HG02943 (cell line): ENCODE measurements around the gene UTP14C.
"Not testable (repeated sequence)": the region's sequence is repeated elsewhere in the genome, so short reads cannot be mapped to it uniquely, and the experiment has no call there.

Experiments used
- ATAC-seq: cut with Tn5 transposase; IDR thresholded peaks from one replicate; pipeline ENCODE4 v1.9.1; 2021; ENCODE audit warnings: mild to moderate bottlenecking, low read depth, moderate library complexity; ENCODE audit not compliant: unreplicated experiment

The UTP14C gene, protein sequence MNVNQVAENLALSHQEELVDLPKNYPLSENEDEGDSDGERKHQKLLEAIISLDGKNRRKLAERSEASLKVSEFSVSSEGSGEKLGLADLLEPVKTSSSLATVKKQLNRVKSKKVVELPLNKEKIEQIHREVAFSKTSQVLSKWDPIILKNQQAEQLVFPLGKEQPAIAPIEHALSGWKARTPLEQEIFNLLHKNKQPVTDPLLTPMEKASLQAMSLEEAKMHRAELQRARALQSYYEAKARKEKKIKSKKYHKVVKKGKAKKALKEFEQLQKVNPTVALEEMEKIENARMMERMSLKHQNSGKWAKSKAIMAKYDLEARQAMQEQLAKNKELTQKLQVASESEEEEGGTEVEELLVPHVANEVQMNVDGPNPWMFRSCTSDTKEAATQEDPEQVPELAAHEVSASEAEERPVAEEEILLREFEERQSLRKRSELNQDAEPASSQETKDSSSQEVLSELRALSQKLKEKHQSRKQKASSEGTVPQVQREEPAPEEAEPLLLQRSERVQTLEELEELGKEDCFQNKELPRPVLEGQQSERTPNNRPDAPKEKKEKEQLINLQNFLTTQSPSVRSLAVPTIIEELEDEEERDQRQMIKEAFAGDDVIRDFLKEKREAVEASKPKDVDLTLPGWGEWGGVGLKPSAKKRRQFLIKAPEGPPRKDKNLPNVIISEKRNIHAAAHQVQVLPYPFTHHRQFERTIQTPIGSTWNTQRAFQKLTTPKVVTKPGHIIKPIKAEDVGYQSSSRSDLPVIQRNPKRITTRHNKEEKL

GRCh38 chr13:52024481-52024880, at the start of gene UTP14C:
Gene UTP14C (plus strand): TSS chr13:52024691. CDS start chr13:52028805, 4,114 bp downstream.
- ATAC-seq: no peak

DNA sequence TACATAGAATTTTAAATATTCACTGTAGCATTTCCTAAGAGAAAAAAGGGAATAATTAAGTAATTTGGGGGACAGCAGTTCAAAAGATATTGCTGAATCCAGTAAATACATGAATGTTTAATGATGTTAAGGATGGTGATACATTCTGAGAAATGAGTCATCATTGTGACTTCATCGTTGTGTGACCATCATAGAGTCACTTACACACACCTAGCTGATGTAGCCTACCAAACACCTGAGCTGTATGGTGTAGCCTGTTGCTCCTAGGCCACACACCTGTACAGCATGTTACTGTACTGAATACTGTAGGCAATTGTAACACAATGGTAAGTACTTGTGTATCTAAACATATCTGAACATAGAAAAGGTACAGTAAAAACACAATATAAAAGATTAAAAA, 48.1 kb upstream of the UTP14C start:
- no peak for ATAC-seq

GRCh38 chr13:51976890-51977289, 47.6 kb upstream of the UTP14C start:
- ATAC-seq: no peak

GRCh38 chr13:51977625-51978024, 46.9 kb upstream of the UTP14C start:
- no peak for ATAC-seq

DNA sequence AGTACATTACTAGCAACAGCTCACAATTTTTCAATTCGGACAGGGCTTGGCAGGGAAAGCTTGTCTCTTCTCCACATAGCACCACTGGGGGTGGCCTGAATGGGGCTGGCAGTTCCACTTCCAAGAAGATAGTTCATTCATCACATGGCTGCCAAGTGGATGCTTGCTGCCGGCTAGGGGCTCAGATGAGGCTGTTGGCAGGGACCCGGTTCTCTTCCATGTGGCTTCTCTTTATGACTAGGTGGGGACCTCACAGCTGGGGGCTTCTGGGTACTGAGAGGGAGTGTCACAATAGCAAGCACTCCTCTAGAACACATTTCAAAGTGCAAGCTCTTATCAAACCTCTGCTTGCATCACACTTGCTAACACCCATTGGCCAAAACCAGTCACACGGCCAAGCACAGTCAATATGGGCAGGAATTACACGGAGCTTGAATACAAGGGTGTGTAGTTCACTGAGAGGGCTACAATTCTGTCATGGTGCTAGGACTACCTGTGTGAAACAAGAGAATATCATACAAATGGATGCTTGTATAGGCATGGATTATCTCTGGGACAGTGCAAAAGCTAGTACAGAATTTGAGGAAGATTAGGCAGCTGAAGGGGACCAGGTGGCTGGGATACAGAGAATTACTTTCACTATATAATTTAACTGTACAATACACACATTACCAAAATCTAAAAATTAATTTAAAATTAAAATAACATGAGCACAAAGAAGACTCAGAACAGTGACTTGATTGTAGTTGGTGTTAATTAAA, 45.5 kb upstream of the UTP14C start:
- ATAC-seq: no peak

GRCh38 chr13:51980908-51981307, 43.6 kb upstream of the UTP14C start:
- ATAC-seq: no peak

DNA sequence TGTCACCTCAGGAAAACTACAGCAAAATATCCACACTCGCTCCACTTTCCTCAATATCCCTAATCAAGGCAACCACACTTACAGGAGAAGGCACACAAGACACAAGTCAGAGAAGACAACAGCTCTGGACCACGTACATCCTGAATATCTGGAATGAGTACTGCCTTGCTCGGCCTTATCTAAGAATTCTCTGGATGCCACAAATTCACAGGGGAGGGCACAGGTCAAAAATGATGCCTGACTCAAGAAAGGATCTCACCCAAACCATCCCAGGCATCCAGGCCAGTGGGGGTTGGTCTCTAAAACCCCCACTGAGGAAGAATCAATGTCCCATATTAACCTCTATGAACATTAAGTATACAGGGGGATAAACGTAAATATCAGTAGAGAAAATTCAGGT, 43.1 kb upstream of the UTP14C start:
- ATAC-seq: no peak

DNA sequence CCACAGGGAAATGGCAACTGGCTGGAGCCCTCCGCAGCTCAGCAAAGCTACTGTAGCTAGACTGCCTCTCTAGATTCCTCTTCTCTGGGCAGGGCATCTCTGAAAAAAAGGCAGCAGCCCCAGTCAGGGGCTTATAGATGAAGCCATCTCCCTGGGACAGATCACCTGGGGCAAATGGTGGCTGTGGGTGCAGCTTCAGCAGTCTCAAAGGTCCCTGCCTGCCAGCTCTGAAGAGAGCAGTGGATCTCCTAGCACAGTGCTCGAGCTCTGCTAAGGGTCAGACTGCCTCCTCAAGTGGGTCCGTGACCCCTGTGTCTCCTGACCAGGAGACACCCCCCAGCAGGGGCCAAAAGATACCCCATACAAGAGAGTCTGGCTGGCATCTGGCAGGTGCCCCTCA, 41.2 kb upstream of the UTP14C start:
- not testable (repeated sequence) for ATAC-seq

- ATAC-seq: not testable (repeated sequence)
These were observed 39.6 kb upstream of the UTP14C start for GRCh38 chr13:51984904-51985303.

DNA sequence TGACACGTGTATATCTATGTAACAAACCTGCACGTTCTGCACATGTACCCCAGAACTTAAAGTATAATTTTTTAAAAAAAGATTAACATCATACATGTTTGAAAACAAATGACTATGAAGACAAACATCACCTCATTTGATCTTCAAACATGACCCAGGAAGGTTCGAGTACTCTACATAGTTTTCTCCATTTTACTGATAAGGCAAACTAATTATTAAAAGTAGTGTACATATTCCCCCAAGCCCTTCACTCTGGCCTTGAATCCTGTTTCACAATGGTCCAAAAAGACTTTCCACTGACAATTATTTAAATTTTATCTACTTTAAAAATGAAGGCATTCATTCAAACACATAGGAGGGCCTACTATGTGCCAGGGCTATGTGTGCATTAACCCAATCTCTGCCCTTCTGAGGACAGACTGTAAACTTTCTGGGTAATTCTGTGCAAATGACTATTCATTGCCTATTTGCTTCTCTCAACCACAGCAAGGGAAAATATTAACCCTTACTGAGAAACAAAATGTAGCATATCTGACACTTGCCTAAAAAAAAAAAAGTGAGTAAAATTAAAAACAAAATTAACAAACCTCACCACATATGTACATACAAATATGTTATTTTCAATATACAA, 35.4 kb upstream of the UTP14C start:
- ATAC-seq: no peak

- no peak for ATAC-seq
These were observed 30.8 kb upstream of the UTP14C start for GRCh38 chr13:51993713-51994112.

GRCh38 chr13:51995677-51996551, 28.6 kb upstream of the UTP14C start:
- ATAC-seq: no peak

GRCh38 chr13:51996641-51997040, 27.9 kb upstream of the UTP14C start:
- no peak for ATAC-seq

GRCh38 chr13:51997186-51997585, 27.3 kb upstream of the UTP14C start:
- ATAC-seq: no peak

DNA sequence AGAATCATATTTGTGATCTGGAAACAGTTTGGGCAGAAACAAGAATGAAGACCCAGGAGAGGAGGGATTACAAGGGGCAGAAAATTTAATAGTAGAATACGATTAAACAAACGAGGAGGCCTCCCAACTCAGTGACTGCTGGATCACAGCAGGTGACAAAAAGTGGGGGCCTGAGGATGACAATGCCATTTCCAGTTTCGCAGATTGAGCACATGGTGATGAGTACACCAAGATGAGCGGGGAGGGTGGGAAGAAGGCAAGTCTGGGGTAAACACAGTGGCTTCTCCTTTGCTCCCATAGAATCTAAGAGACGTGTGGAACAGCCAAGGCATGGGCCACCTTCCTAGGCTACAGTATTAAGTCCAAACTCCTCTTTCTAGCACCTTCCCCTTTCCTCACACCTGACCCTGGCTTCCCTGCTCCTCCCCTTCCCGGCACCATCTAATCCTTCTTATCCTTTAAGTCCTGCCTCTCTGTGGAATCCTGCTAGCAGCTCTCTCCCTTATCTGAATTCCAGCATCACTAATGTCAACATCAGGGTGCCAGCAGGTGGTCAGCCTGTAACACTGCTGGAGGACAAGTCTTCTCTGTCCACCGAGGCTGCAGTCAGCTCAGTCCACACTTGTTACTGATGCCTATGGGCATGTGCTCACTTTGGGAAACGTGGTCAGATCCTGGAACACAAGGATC, 26.7 kb upstream of the UTP14C start:
- ATAC-seq: no peak

DNA sequence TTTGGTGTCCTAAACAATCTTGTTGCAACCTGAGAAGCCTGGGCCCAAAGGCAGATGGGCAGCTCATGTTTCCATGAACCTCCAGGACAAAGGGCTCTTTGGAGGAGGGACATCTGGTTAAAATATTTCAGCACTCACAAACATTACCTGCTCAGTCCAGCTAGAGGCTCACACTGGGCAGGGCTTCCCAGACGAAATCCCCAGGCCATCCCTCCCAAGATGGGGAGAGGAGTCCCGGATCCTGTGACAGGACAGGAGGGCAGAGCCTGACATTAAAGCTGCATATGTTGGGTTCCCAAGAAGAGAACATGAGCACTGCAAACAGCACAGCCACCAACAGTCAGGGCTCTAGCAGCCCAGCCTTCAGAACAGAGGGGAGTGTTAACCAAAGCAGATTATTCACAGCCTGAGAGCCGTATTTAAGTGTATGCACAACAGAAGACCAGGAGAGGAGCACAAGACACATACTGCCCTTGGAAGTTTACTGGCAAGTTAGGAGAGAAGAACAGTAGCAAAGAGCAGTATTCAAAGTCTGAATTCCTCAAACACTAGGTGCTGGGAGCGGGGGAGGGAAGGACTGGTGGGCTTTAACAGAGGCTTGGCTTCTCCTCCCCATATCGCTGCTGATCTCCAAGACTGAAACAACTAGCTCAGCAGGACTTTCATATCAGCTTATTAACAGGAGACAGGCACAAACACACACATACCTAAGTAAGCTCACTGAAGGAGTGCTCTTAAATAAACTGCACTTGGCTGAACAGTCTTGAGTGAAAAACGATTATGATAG, 25.6 kb upstream of the UTP14C start:
- ATAC-seq: no peak

GRCh38 chr13:51999510-51999911, 25.0 kb upstream of the UTP14C start:
- ATAC-seq: no peak

DNA sequence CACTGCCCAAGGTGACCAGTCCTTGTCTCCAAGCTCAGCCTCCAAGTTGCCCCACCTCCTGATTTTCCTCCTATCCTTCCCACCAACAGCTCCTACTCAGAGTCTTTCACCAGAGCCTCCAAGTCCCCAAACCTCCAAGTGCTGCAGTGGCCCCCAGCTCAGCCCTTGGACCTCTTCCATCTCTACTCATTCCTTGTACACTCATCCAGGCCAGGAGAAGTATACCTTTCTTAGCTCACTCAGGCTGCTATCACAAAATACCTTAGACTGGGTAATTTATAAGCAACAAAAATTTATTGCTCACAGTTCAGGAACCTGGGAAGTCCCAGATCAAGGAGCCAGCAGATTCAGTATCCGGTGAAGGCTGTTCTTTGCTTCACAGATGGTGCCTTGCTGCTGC, 24.6 kb upstream of the UTP14C start:
- no peak for ATAC-seq
